Measurements from ENCODE around the gene CDON.

DNA sequence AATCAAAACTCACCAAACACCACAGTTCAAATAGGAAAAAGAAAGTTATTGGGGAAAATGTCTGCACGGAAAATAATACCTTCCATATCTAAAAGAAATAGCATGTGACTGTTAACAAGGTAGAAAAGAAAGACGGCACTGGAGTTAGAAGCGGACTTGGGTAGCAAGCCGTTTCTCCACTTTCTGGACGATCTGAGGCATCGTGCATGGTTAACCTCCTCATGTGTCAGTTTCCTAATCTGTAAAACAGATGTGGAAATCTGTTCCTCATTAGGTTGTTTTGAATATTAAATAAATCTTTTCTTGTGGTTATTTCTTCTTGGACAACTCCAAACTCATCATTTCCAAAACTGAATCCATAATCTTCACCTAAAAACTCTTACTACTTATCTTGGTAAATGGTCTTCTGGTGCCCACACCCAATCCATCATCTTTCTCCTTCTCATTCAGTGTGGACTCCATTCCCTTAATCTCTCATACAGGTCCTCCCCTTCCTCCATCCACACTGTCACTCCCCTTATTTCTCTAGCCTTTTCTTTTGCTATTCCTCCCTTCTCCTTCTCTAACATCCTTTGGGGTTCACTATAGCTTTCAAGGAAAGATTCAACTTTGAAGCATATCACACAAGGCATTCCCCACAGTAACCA is 63.3 kb downstream of the CDON start:
- TF ChIP-seq EP300 (IDR thresholded peaks at IDR 0.05) (no peak), POLR2A (IDR thresholded peaks at IDR 0.05) (no peak), POLR2AphosphoS5 (IDR thresholded peaks at IDR 0.05) (no peak)
- TF ChIP-seq, protein P1, sequence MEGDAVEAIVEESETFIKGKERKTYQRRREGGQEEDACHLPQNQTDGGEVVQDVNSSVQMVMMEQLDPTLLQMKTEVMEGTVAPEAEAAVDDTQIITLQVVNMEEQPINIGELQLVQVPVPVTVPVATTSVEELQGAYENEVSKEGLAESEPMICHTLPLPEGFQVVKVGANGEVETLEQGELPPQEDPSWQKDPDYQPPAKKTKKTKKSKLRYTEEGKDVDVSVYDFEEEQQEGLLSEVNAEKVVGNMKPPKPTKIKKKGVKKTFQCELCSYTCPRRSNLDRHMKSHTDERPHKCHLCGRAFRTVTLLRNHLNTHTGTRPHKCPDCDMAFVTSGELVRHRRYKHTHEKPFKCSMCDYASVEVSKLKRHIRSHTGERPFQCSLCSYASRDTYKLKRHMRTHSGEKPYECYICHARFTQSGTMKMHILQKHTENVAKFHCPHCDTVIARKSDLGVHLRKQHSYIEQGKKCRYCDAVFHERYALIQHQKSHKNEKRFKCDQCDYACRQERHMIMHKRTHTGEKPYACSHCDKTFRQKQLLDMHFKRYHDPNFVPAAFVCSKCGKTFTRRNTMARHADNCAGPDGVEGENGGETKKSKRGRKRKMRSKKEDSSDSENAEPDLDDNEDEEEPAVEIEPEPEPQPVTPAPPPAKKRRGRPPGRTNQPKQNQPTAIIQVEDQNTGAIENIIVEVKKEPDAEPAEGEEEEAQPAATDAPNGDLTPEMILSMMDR (IDR thresholded peaks at IDR 0.05), result no peak
